Sigmoid colon (tissue), 7 donors: Measurements from ENCODE around the gene MAGEA2B. TPM values are rescaled to one million over a fixed set of nuclear protein-coding genes. Genes with fewer than 3 reads are reported as not detected.
"Not testable (repeated sequence)": the region's sequence is repeated elsewhere in the genome, so short reads cannot be mapped to it uniquely, and the experiment has no call there.

Experiments
- DNase-seq: peaks from one replicate; pipeline ENCODE4 v3.0.0-alpha.2; 2019
- H3K27ac ChIP-seq, 4 donors: fragments of 200-600 bp; sonication (generic); one replicate each; pipeline ENCODE4 v1.5.1; 2016 to 2019; ENCODE audit warnings: mild to moderate bottlenecking in 1 of 4
- H3K27me3 ChIP-seq, 3 donors: fragments of 200-600 bp; sonication (generic); one replicate each; pipeline ENCODE4 v1.5.1; 2019; ENCODE audit warnings: mild to moderate bottlenecking in 1 of 3
- H3K36me3 ChIP-seq, 4 donors: fragments of 200-600 bp; sonication (generic); one replicate each; pipeline ENCODE4 v1.5.1; 2016 to 2019
- H3K4me1 ChIP-seq, 4 donors: fragments of 200-600 bp; sonication (generic); one replicate each; pipeline ENCODE4 v1.5.1; 2017 to 2019
- H3K4me3 ChIP-seq, 4 donors: fragments of 200-600 bp; sonication (generic); one replicate each; pipeline ENCODE4 v1.5.1; 2017 to 2019; ENCODE audit warnings: mild to moderate bottlenecking in 2 of 4, moderate library complexity in 1 of 4
- H3K9me3 ChIP-seq, 4 donors: fragments of 200-600 bp in 3 of 4; sonication (generic) in 3 of 4; one replicate each; pipeline versions ENCODE4 v1.5.1 to v1.6.1; 2013 to 2019
- EP300 ChIP-seq, 4 donors: sonication (generic); formaldehyde crosslinking; IDR thresholded peaks; one replicate each; pipeline ENCODE4 v1.6.1; 2017; ENCODE audit warnings: antibody characterized with exemption in 4 of 4
- POLR2A ChIP-seq, 2 donors: fragments of 450-650 bp; IDR thresholded peaks; one replicate each; pipeline ENCODE4 v1.6.1; 2016; ENCODE audit warnings: antibody characterized with exemption in 2 of 2, mild to moderate bottlenecking in 2 of 2, moderate library complexity in 2 of 2
- POLR2AphosphoS5 ChIP-seq, 4 donors: sonication (generic); formaldehyde crosslinking; IDR thresholded peaks; one replicate each; pipeline ENCODE4 v1.6.1; 2017; ENCODE audit warnings: antibody characterized with exemption in 4 of 4
- WGBS, 2 donors: extraction: QIAGEN DNeasy Blood & Tissue Kit; methylation state at CpG; one replicate each; pipeline ENCODE4 v1.1.7; 2013; 5-methylcytosine and 5-hydroxymethylcytosine counted together
- intact Hi-C: fragments of 100-400 bp; cut with DNase I; formaldehyde crosslinking; loops from one replicate; pipeline ENCODE4 v1.15.1; 2023
- polyA plus RNA-seq, 3 donors: library from polyadenylated mRNA; stranded (reverse); fragments of 200-250 nt; gene quantifications; one replicate each; pipeline ENCODE4 v1.2.3, GENCODE V29; 2013
- total RNA-seq, 4 donors: library from RNA; depleted of rRNA; stranded (reverse); fragments of >200 nt; gene quantifications; one replicate each; pipeline ENCODE4 v1.1.0, GENCODE V29; 2016
- TF ChIP-seq, protein P1 (sequence below), 4 experiments: fragments of 450-650 bp in 3 of 4; fragments of 200-600 bp in 1 of 4; IDR thresholded peaks; one replicate each; pipeline ENCODE4 v1.5.1; 2016 to 2019; ENCODE audit warnings: antibody characterized with exemption in 4 of 4, mild to moderate bottlenecking in 3 of 4, moderate library complexity in 2 of 4
- donor health status: healthy with polysubstance abuse.
- donor health status: Bipolar disorder and iron deficiency.
- donor health status: healthy.

The MAGEA2B gene
- total and polyA plus RNA-seq, 7 donors: not detected

DNA sequence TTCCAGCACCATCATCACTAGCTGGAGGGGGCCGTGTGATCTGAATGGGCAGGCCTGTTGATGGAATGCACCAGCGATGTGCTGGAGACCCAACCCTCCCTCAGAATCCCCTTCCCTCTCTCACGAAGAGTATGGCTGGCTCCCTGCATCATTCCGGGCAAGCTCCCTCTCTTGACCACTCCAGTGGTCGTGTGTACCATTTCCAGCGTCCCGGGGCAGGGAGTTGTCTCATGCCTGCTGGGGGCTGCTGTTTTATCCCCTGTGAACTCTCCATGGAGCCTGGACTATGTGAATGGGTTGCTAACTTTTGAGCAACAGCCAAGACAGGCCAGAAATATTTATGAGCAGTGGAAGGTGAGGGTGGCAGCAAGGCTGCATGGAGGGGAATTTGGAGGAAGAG is 11.0 kb downstream of the MAGEA2B start:
- TF ChIP-seq, protein P1, sequence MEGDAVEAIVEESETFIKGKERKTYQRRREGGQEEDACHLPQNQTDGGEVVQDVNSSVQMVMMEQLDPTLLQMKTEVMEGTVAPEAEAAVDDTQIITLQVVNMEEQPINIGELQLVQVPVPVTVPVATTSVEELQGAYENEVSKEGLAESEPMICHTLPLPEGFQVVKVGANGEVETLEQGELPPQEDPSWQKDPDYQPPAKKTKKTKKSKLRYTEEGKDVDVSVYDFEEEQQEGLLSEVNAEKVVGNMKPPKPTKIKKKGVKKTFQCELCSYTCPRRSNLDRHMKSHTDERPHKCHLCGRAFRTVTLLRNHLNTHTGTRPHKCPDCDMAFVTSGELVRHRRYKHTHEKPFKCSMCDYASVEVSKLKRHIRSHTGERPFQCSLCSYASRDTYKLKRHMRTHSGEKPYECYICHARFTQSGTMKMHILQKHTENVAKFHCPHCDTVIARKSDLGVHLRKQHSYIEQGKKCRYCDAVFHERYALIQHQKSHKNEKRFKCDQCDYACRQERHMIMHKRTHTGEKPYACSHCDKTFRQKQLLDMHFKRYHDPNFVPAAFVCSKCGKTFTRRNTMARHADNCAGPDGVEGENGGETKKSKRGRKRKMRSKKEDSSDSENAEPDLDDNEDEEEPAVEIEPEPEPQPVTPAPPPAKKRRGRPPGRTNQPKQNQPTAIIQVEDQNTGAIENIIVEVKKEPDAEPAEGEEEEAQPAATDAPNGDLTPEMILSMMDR (IDR thresholded peaks at IDR 0.05): no peak
- TF ChIP-seq POLR2A (IDR thresholded peaks at IDR 0.05) (no peak), POLR2AphosphoS5 (IDR thresholded peaks at IDR 0.05) (no peak), EP300 (IDR thresholded peaks at IDR 0.05) (no peak)
- 62 to 74% methylated on average over 7 of the region's 7 CpGs for WGBS, 2 donors
- H3K36me3 ChIP-seq: no peaks in the 10 kb centered on the region
- no peak for DNase-seq
- intact Hi-C loops: no loop called here
- H3K4me3 ChIP-seq: no peak overlapping the region
- no peak overlapping the region for H3K27ac ChIP-seq
- no peaks in the 10 kb centered on the region for H3K27me3 ChIP-seq
- no peaks in the 10 kb centered on the region for H3K4me1 ChIP-seq
- H3K9me3 ChIP-seq: no peaks in the 10 kb centered on the region

DNA sequence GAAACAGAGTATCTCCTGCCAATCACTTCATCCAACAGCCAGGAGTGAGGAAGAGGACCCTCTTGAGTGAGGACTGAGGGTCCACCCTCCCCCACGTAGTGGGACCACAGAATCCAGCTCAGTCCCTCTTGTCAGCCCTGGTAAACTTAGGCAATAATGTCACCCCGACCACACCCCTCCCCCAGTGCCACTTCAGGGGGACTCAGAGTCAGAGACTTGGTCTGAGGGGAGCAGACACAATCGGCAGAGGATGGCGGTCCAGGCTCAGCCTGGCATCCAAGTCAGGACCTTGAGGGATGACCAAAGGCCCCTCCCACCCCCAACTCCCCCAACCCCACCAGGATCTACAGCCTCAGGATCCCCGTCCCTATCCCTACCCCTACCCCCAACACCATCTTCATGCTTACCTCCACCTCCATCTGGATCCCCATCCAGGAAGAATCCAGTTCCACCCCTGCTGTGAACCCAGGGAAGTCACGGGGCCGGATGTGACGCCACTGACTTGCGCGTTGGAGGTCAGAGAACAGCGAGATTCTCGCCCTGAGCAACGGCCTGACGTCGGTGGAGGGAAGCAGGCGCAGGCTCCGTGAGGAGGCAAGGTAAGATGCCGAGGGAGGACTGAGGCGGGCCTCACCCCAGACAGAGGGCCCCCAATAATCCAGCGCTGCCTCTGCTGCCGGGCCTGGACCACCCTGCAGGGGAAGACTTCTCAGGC is 19.0 kb downstream of the MAGEA2B start, which contains the start of the genes CSAG1 and MAGEA12:
Gene CSAG1, minus strand, starts transcription at position 461 of the 715 bp plus-strand sequence. CDS start 1,261 bp downstream, outside the sequence.
Gene MAGEA12, plus strand, starts transcription at position 497 of the 715 bp plus-strand sequence. CDS start 2,405 bp downstream, outside the sequence.
- intact Hi-C loops: no loop called here
- TF ChIP-seq, protein P1 (IDR thresholded peaks at IDR 0.05): no peak
- TF ChIP-seq POLR2AphosphoS5 (IDR thresholded peaks at IDR 0.05) (no peak), EP300 (IDR thresholded peaks at IDR 0.05) (no peak), POLR2A (IDR thresholded peaks at IDR 0.05) (no peak)
- Histone ChIP-seq H3K27me3 (no peaks in the 10 kb centered on the region), H3K9me3 (no peaks in the 10 kb centered on the region), H3K27ac (no peak within 1 kb of the TSS), H3K4me1 (no peaks in the 10 kb centered on the region), H3K4me3 (no peak within 1 kb of the TSS), H3K36me3 (no peaks in the 10 kb centered on the region)
- DNase-seq: no peak
- 88 to 93% methylated on average over 19 to 20 of the region's 21 CpGs for WGBS, 2 donors

- DNase-seq, H3K27ac ChIP-seq, H3K36me3 ChIP-seq, intact Hi-C loops, H3K4me1 ChIP-seq, H3K9me3 ChIP-seq, H3K27me3 ChIP-seq, H3K4me3 ChIP-seq: not testable (repeated sequence)
- WGBS, 2 donors: 93% methylated on average over 22 of the region's 22 CpGs
Observed at GRCh38 chrX:152734143-152734858, 19.9 kb downstream of the MAGEA2B start.

DNA sequence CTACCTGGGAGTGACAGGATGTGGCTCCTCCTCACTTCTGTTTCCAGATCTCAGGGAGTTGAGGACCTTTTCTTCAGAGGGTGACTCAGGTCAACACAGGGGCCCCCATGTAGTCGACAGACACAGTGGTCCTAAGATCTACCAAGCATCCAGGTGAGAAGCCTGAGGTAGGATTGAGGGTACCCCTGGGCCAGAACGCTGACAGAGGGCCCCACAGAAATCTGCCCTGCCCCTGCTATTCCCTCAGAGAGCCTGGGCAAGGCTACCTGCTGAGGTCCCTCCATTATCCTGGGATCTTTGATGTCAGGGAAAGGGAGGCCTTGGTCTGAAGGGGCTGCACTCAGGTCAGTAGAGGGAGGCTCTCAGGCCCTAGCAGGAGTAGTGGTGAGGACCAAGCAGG is 20.7 kb downstream of the MAGEA2B start:
- no peaks in the 10 kb centered on the region for H3K4me1 ChIP-seq
- H3K27me3 ChIP-seq: no peaks in the 10 kb centered on the region
- intact Hi-C loops: no loop called here
- H3K36me3 ChIP-seq: no peaks in the 10 kb centered on the region
- H3K9me3 ChIP-seq: no peaks in the 10 kb centered on the region
- H3K4me3 ChIP-seq: no peak overlapping the region
- H3K27ac ChIP-seq: no peak overlapping the region
- TF ChIP-seq POLR2AphosphoS5 (IDR thresholded peaks at IDR 0.05) (no peak), POLR2A (IDR thresholded peaks at IDR 0.05) (no peak), EP300 (IDR thresholded peaks at IDR 0.05) (no peak)
- TF ChIP-seq, protein P1 (IDR thresholded peaks at IDR 0.05): no peak
- 68 to 87% methylated on average over 2 of the region's 2 CpGs for WGBS, 2 donors
- DNase-seq: no peak

GRCh38 chrX:152735860-152736511 is 21.6 kb downstream of the MAGEA2B start:
- no peak for TF ChIP-seq POLR2AphosphoS5 (IDR thresholded peaks at IDR 0.05)
- TF ChIP-seq POLR2A (IDR thresholded peaks at IDR 0.05): no peak
- no peak for TF ChIP-seq EP300 (IDR thresholded peaks at IDR 0.05)
- TF ChIP-seq, protein P1 (IDR thresholded peaks at IDR 0.05): no peak
- 89 to 93% methylated on average over 12 of the region's 12 CpGs for WGBS, 2 donors
- H3K9me3 ChIP-seq: no peaks in the 10 kb centered on the region
- intact Hi-C loops: no loop called here
- no peaks in the 10 kb centered on the region for H3K27me3 ChIP-seq
- no peak overlapping the region for H3K27ac ChIP-seq
- no peak overlapping the region for H3K4me3 ChIP-seq
- no peak for DNase-seq
- H3K4me1 ChIP-seq: no peaks in the 10 kb centered on the region
- no peaks in the 10 kb centered on the region for H3K36me3 ChIP-seq

GRCh38 chrX:152736528-152736927 is 22.1 kb downstream of the MAGEA2B start:
- DNase-seq, intact Hi-C loops, H3K4me3 ChIP-seq, H3K4me1 ChIP-seq, H3K27ac ChIP-seq, H3K9me3 ChIP-seq, H3K27me3 ChIP-seq, H3K36me3 ChIP-seq: not testable (repeated sequence)
- 85 to 88% methylated on average over 12 of the region's 12 CpGs for WGBS, 2 donors
